Caco-2 (cell line): ENCODE data around the gene PLCH1. TPM values are rescaled to one million over a fixed set of nuclear protein-coding genes. Genes with fewer than 3 reads are reported as not detected.

Source experiments
- BruUV-seq: library from RNA; stranded (reverse); fragments of 400-500 nt; replicated peaks from 2 replicates; lab custom pipeline; 2021; lab: Mats Ljungman, UMichigan
- CTCF ChIA-PET: fragments of 300-600 bp; sonication (Branson Sonifier 250); formaldehyde crosslinking; loops from one replicate; lab custom pipeline; 2022; ENCODE audit warnings: antibody characterized with exemption; lab: Charles Lee
- POLR2A ChIA-PET: fragments of 300-600 bp; sonication (Branson Sonifier 250); formaldehyde crosslinking; loops from one replicate; lab custom pipeline; 2022; ENCODE audit warnings: antibody characterized with exemption; lab: Charles Lee
- DNase-seq, 2 experiments: peaks; one replicate each; pipeline versions ENCODE4 v3.0.0 to v3.0.0-alpha.2; 2020 to 2022
- H3K27me3 ChIP-seq: replicated peaks from 2 replicates; pipeline ENCODE4 v1.6.0; 2011; ENCODE audit warnings: low read length; ENCODE audit not compliant: control insufficient read depth, insufficient read depth
- H3K36me3 ChIP-seq: 2 replicates; pipeline ENCODE4 v1.5.1; 2011; ENCODE audit warnings: low read length; ENCODE audit not compliant: control insufficient read depth, insufficient read depth
- H3K4me1 ChIP-seq: fragments of 250-450 bp; sonication (Bioruptor Pico); 2 replicates; pipeline ENCODE4 v1.5.1; 2020; ENCODE audit warnings: mild to moderate bottlenecking
- H3K4me3 ChIP-seq: 2 replicates; pipeline ENCODE4 v1.5.1; 2011; ENCODE audit warnings: low read depth, mild to moderate bottlenecking, control low read depth, low read length
- H3K9me3 ChIP-seq: fragments of 250-450 bp; sonication (Bioruptor Pico); 2 replicates; pipeline ENCODE4 v1.5.1; 2020; ENCODE audit warnings: mild to moderate bottlenecking, moderate library complexity
- H3K27ac Mint-ChIP-seq: one replicate; pipeline ENCODE4 v1.8.0; 2022; ENCODE audit warnings: mixed read lengths; ENCODE audit not compliant: unreplicated experiment
- H3K27me3 Mint-ChIP-seq: one replicate; pipeline ENCODE4 v1.8.0; 2022; ENCODE audit warnings: mixed read lengths; ENCODE audit not compliant: insufficient read depth, unreplicated experiment
- H3K36me3 Mint-ChIP-seq: one replicate; pipeline ENCODE4 v1.8.0; 2022; ENCODE audit warnings: mild to moderate bottlenecking, mixed read lengths; ENCODE audit not compliant: insufficient read depth, unreplicated experiment
- H3K4me1 Mint-ChIP-seq: one replicate; pipeline ENCODE4 v1.8.0; 2022; ENCODE audit warnings: low read depth, mixed read lengths; ENCODE audit not compliant: unreplicated experiment
- H3K4me3 Mint-ChIP-seq: one replicate; pipeline ENCODE4 v1.8.0; 2022; ENCODE audit warnings: mild to moderate bottlenecking, moderate library complexity, mixed read lengths; ENCODE audit not compliant: unreplicated experiment
- H3K9me3 Mint-ChIP-seq: one replicate; pipeline ENCODE4 v1.8.0; 2022; ENCODE audit warnings: mixed read lengths; ENCODE audit not compliant: unreplicated experiment
- intact Hi-C: fragments of 100-400 bp; cut with micrococcal nuclease; formaldehyde crosslinking; loops from one replicate; pipeline ENCODE4 v1.10.0; 2022; ENCODE audit not compliant: unreplicated experiment
- total RNA-seq: library from RNA; stranded (reverse); gene quantifications from 2 replicates; pipeline ENCODE4 v1.2.3, GENCODE V29; 2022
- TF ChIP-seq, protein P1 (sequence below), 2 experiments: fragments of 200-600 bp in 1 of 2; IDR thresholded peaks; 1 replicate in 1 of 2; 2 replicates in 1 of 2; pipeline versions ENCODE4 v1.5.1 to v1.8.0; 2011 to 2022; ENCODE audit warnings: antibody characterized with exemption in 1 of 2, control low read depth in 1 of 2, inconsistent platforms in 1 of 2, low read depth in 1 of 2, low read length in 1 of 2, mild to moderate bottlenecking in 1 of 2, moderate library complexity in 1 of 2; ENCODE audit not compliant: insufficient read depth in 1 of 2, severe bottlenecking in 1 of 2, unreplicated experiment in 1 of 2

PLCH1 gene
- total RNA-seq, 1 experiment from 2014 or later: 3.1 TPM

- no peaks in the 10 kb centered on the region for H3K36me3 ChIP-seq
- BruUV-seq: no TSS peak
- Mint-ChIP-seq H3K9me3 (peaks cover 14% of the 10 kb centered on the region), H3K36me3 (peaks cover 6% of the 10 kb centered on the region), H3K27ac (peak overlapping the region; percentile 29), H3K4me3 (no peak overlapping the region), H3K27me3 (no peaks in the 10 kb centered on the region), H3K4me1 (peaks cover 17% of the 10 kb centered on the region)
- no peaks in the 10 kb centered on the region for H3K27me3 ChIP-seq
- ChIA-PET CTCF (no interaction called here), POLR2A (no interaction called here)
- peaks cover 13% of the 10 kb centered on the region for H3K9me3 ChIP-seq
- TF ChIP-seq, protein P1, sequence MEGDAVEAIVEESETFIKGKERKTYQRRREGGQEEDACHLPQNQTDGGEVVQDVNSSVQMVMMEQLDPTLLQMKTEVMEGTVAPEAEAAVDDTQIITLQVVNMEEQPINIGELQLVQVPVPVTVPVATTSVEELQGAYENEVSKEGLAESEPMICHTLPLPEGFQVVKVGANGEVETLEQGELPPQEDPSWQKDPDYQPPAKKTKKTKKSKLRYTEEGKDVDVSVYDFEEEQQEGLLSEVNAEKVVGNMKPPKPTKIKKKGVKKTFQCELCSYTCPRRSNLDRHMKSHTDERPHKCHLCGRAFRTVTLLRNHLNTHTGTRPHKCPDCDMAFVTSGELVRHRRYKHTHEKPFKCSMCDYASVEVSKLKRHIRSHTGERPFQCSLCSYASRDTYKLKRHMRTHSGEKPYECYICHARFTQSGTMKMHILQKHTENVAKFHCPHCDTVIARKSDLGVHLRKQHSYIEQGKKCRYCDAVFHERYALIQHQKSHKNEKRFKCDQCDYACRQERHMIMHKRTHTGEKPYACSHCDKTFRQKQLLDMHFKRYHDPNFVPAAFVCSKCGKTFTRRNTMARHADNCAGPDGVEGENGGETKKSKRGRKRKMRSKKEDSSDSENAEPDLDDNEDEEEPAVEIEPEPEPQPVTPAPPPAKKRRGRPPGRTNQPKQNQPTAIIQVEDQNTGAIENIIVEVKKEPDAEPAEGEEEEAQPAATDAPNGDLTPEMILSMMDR (IDR thresholded peaks at IDR 0.05; ENCODE audit: insufficient read depth in 1 of 2, low read depth in 1 of 2, low read length in 1 of 2, severe bottlenecking in 1 of 2, unreplicated experiment in 1 of 2): no peak
- intact Hi-C loops: no loop called here
- peaks cover 13% of the 10 kb centered on the region; the same call in 1 of the 2 replicates for H3K4me1 ChIP-seq
- H3K4me3 ChIP-seq: no peak overlapping the region
- no peak for DNase-seq
Observed at GRCh38 chr3:155363690-155364070, 381.2 kb downstream of the PLCH1 start.

DNA sequence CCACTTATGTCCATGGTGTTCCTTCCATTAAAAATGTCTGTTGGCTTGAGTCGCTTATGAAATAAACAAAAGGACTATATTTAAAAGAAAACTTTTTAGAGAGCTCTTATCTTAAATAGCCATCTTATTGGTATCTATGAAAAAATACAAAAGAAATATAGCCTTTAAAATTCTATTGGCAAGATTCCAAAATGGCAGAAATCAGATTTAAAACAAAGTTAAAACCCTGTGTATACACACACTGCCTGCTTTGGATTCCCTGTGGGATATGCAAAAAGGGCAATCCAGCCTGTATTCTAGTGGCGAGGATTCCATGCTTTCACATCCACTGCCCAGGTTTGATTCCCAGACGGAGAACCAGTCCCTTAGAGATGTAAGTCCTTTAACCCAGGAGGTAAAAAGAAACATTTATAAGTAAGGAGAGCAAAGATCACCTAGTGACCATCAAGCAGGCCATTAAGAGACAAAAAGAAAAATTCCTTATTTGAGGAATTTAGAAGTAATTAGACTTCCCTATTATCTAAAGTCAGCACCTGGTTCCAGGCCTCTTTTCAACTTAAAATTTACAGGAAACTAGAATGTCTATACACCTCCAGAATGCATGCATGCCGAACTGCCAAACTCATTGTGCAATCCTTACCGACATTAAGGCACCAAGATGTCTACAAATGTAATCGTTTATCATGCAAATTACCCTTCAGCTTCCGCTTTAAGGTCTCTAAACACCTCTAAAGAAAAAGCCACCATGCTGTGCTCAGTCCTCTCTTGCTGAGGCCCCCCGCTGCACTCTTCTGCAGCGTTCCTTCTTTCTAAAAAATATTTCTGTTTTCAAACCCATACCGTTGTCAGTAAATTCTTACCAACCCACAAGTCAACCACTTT is 381.8 kb downstream of the PLCH1 start:
- ChIA-PET CTCF (no interaction called here), POLR2A (no interaction called here)
- no peak overlapping the region for H3K4me3 Mint-ChIP-seq
- H3K36me3 ChIP-seq: no peaks in the 10 kb centered on the region
- H3K4me3 ChIP-seq: no peak overlapping the region
- H3K4me1 ChIP-seq: peaks cover 13% of the 10 kb centered on the region; the same call in 1 of the 2 replicates
- peak overlapping the region; percentile 29 for H3K27ac Mint-ChIP-seq
- peaks cover 6% of the 10 kb centered on the region for H3K36me3 Mint-ChIP-seq
- DNase-seq: no peak
- H3K9me3 ChIP-seq: peaks cover 13% of the 10 kb centered on the region
- H3K4me1 Mint-ChIP-seq: peaks cover 17% of the 10 kb centered on the region
- intact Hi-C loops: no loop called here
- TF ChIP-seq, protein P1 (IDR thresholded peaks at IDR 0.05; ENCODE audit: insufficient read depth in 1 of 2, low read depth in 1 of 2, low read length in 1 of 2, severe bottlenecking in 1 of 2, unreplicated experiment in 1 of 2): no peak
- H3K27me3 ChIP-seq: no peaks in the 10 kb centered on the region
- H3K27me3 Mint-ChIP-seq: no peaks in the 10 kb centered on the region
- peaks cover 14% of the 10 kb centered on the region for H3K9me3 Mint-ChIP-seq
- BruUV-seq: no TSS peak

DNA sequence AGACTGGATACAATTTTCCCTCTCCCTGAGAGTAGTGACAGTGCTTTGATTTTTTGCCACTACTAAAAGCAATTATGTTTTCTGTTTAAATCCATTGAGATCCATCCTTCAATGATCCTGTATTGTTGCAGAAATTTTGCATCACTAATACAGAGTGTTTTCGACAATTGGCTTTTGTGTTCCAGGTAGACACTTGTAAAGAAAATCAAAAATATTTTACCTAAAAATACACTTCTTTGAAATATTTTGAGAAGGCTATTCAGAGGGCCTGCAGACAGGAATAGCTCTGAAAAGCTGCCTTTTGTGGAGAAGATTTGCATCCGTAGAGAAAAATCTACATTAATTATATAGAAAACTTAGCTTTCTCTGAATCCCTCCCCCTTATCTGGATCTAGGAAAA is 384.6 kb downstream of the PLCH1 start:
- intact Hi-C loops: no loop called here
- Mint-ChIP-seq H3K36me3 (peaks cover 6% of the 10 kb centered on the region), H3K4me1 (peaks cover 17% of the 10 kb centered on the region), H3K27me3 (no peaks in the 10 kb centered on the region), H3K27ac (no peak overlapping the region), H3K9me3 (peaks cover 14% of the 10 kb centered on the region), H3K4me3 (no peak overlapping the region)
- no peak for DNase-seq
- Histone ChIP-seq H3K4me3 (no peak overlapping the region), H3K36me3 (no peaks in the 10 kb centered on the region), H3K27me3 (no peaks in the 10 kb centered on the region), H3K4me1 (peaks cover 13% of the 10 kb centered on the region; the same call in 1 of the 2 replicates), H3K9me3 (peaks cover 8% of the 10 kb centered on the region)
- CTCF ChIA-PET: no interaction called here
- no TSS peak for BruUV-seq
- TF ChIP-seq, protein P1 (IDR thresholded peaks at IDR 0.05; ENCODE audit: insufficient read depth in 1 of 2, low read depth in 1 of 2, low read length in 1 of 2, severe bottlenecking in 1 of 2, unreplicated experiment in 1 of 2): no peak
- POLR2A ChIA-PET: no interaction called here
